Right lung (tissue), 5 donors: ENCODE measurements around the gene ADARB2. TPM values are rescaled to one million over a fixed set of nuclear protein-coding genes. Genes with fewer than 3 reads are reported as not detected.

Experiments
- DNase-seq, 2 donors: peaks; one replicate each; pipeline ENCODE4 v3.0.0-alpha.2; 2013
- polyA plus RNA-seq, 5 donors: library from polyadenylated mRNA; unstranded; fragments of 120-200 nt; gene quantifications; one replicate each; pipeline versions ENCODE4 v1.2.1 to v1.2.3, GENCODE V29; 2013; ENCODE audit warnings: inconsistent platforms in 1 of 5, low replicate concordance in 1 of 5; ENCODE audit not compliant: insufficient read length in 5 of 5, insufficient read depth in 1 of 5

ADARB2 gene
- polyA plus RNA-seq, 5 donors: 0.34 to 0.78 (median 0.69) TPM

- no peak for DNase-seq
Measured at GRCh38 chr10:1291178-1292090, 445.9 kb downstream of the ADARB2 start.

GRCh38 chr10:1290071-1290471 lies 447.3 kb downstream of the ADARB2 start:
- no peak for DNase-seq

- no peak for DNase-seq
Measured at GRCh38 chr10:1289591-1289990, 447.7 kb downstream of the ADARB2 start.

GRCh38 chr10:1287971-1288401 lies 449.3 kb downstream of the ADARB2 start:
- DNase-seq: no peak

GRCh38 chr10:1287487-1287886 lies 449.8 kb downstream of the ADARB2 start:
- DNase-seq: no peak

- DNase-seq: no peak
Measured at GRCh38 chr10:1284076-1284475, 453.2 kb downstream of the ADARB2 start.

- no peak for DNase-seq
Measured at GRCh38 chr10:1281405-1281782, 455.9 kb downstream of the ADARB2 start.

- no peak for DNase-seq
Measured at GRCh38 chr10:1280466-1281404, 456.6 kb downstream of the ADARB2 start.

- DNase-seq: peak; percentile 30 to 31
Measured at GRCh38 chr10:1278306-1278705, 459.0 kb downstream of the ADARB2 start.

- DNase-seq: no peak
Measured at GRCh38 chr10:1274701-1275544, 462.4 kb downstream of the ADARB2 start.

GRCh38 chr10:1274111-1274661 lies 463.1 kb downstream of the ADARB2 start:
- DNase-seq: no peak

GRCh38 chr10:1273372-1274105 lies 463.8 kb downstream of the ADARB2 start:
- no peak for DNase-seq

GRCh38 chr10:1272777-1273161 lies 464.6 kb downstream of the ADARB2 start:
- no peak for DNase-seq

GRCh38 chr10:1272079-1272776 lies 465.1 kb downstream of the ADARB2 start:
- DNase-seq: no peak

- DNase-seq: no peak
Measured at GRCh38 chr10:1270906-1271305, 466.4 kb downstream of the ADARB2 start.

GRCh38 chr10:1270490-1270889 lies 466.8 kb downstream of the ADARB2 start:
- no peak for DNase-seq

GRCh38 chr10:1268831-1269230 lies 468.5 kb downstream of the ADARB2 start:
- DNase-seq: no peak

- no peak for DNase-seq
Measured at GRCh38 chr10:1267568-1267967, 469.8 kb downstream of the ADARB2 start.

GRCh38 chr10:1267148-1267547 lies 470.2 kb downstream of the ADARB2 start:
- DNase-seq: no peak
